Pancreas (tissue), 10 donors: Measurements from ENCODE around the gene ARMC10. TPM values are rescaled to one million over a fixed set of nuclear protein-coding genes. Genes with fewer than 3 reads are reported as not detected.

Experiments used
- ATAC-seq, 4 donors: fragments of 200-7000 bp; cut with Tn5 transposase; one replicate each; pipeline versions ENCODE4 v1.8.0 to v1.9.1; 2020; ENCODE audit warnings: mild to moderate bottlenecking in 4 of 4, moderate library complexity in 4 of 4
- DNase-seq, 6 donors: peaks; one replicate each; pipeline ENCODE4 v3.0.0-alpha.2; 2020
- FAIRE-seq: peaks from 2 replicates; lab custom pipeline; 2012; peaks lifted over from hg19 to GRCh38; lab: Jason Lieb, UNC
- H3K27ac ChIP-seq, 4 donors: fragments of 200-600 bp; sonication (generic); 1 replicate in 3 of 4; 2 replicates in 1 of 4; pipeline versions ENCODE4 v1.5.0 to v1.8.0; 2020
- H3K27me3 ChIP-seq, 4 donors: fragments of 200-600 bp; one replicate each; pipeline ENCODE4 v1.8.0; 2021
- H3K36me3 ChIP-seq, 3 donors: fragments of 200-600 bp; sonication (generic) in 1 of 3; one replicate each; pipeline versions ENCODE4 v1.5.0 to v1.8.0; 2020 to 2021
- H3K4me1 ChIP-seq, 3 donors: fragments of 200-600 bp; one replicate each; pipeline ENCODE4 v1.8.0; 2021
- H3K4me3 ChIP-seq, 4 donors: fragments of 200-600 bp; sonication (generic) in 2 of 4; one replicate each; pipeline versions ENCODE4 v1.5.0 to v1.8.0; 2020 to 2021
- H3K9me3 ChIP-seq, 4 donors: fragments of 200-600 bp; one replicate each; pipeline ENCODE4 v1.8.0; 2021
- WGBS, 2 donors: extraction: QIAGEN DNeasy Blood & Tissue Kit; methylation state at CpG; one replicate each; pipeline ENCODE4 v1.1.7; 2013; 5-methylcytosine and 5-hydroxymethylcytosine counted together
- intact Hi-C, 3 donors: fragments of 100-400 bp; cut with DNase I; formaldehyde crosslinking; loops; one replicate each; pipeline versions ENCODE4 v1.11.1 to v1.14.2; 2022
- polyA plus RNA-seq, 2 donors: library from polyadenylated mRNA; stranded (reverse); fragments of 200-250 nt; gene quantifications; one replicate each; pipeline ENCODE4 v1.2.3, GENCODE V29; 2013
- total RNA-seq, 6 donors: library from RNA; stranded (reverse); fragmentation: NEBNext Ultra II Directional in 4 of 6; extraction: Animal tissue kit (Norgen Biotek cat#: 25700) in 4 of 6; gene quantifications; one replicate each; pipeline versions ENCODE4 v1.2.1 to v1.2.4, GENCODE V29; 2021 to 2023
- TF ChIP-seq, protein P1 (sequence below), 4 donors: fragments of 200-600 bp; sonication (generic) in 3 of 4; IDR thresholded peaks; one replicate each; pipeline versions ENCODE4 v1.5.0 to v1.8.0; 2021; ENCODE audit warnings: antibody characterized with exemption in 4 of 4
- donor health status: healthy with polysubstance abuse.
- donor health status: DM: no; HTN: no; CAD: no; lungs with moderate emphysema.
- donor health status: DM: no; HTN: no; CAD: no.
- donor health status: control.
- donor health status: control.
- donor health status: Bipolar disorder and iron deficiency.
- donor health status: DM: yes; HTN: yes; CAD: no.
- donor health status: DM: no; HTN: no; CAD: no.
- donor health status: DM: no; HTN: no; CAD: no.
- donor health status: DM: yes; HTN: yes; CAD: no.

ARMC10 gene
- total and polyA plus RNA-seq, 8 donors, result 11.5 to 27.0 (median 20.1) TPM

DNA sequence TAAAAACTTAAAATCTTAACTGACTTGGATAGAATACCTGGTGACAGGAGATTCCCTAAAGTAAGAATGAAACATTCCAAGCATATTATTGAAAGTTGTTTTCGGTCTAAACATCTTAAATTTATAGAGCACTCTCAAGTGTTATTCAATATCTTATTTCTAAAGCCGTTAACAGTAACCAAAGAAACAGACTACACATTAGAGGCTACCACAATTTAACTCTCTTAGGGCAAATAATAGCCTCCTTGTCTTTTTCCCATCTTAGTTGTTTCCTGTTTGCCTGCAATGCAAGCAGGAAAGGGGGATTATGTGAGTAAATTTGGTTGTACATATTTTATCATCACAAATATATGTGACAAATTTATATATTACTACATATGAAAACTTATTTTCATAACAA is 42.5 kb downstream of the ARMC10 start:
- H3K4me1 ChIP-seq, result peaks cover 0 to 8% (median 0%) of the 10 kb centered on the region in 3 donors
- FAIRE-seq (no peak), DNase-seq (no peak), ATAC-seq (no peak)
- no peak overlapping the region for H3K27ac ChIP-seq
- 96 to 99% methylated on average over 2 of the region's 2 CpGs for WGBS, 2 donors
- H3K36me3 ChIP-seq, result no peaks in the 10 kb centered on the region
- intact Hi-C loops, result no loop called here
- no peak overlapping the region for H3K4me3 ChIP-seq
- no peaks in the 10 kb centered on the region for H3K9me3 ChIP-seq
- H3K27me3 ChIP-seq, result no peaks in the 10 kb centered on the region
- TF ChIP-seq, protein P1, sequence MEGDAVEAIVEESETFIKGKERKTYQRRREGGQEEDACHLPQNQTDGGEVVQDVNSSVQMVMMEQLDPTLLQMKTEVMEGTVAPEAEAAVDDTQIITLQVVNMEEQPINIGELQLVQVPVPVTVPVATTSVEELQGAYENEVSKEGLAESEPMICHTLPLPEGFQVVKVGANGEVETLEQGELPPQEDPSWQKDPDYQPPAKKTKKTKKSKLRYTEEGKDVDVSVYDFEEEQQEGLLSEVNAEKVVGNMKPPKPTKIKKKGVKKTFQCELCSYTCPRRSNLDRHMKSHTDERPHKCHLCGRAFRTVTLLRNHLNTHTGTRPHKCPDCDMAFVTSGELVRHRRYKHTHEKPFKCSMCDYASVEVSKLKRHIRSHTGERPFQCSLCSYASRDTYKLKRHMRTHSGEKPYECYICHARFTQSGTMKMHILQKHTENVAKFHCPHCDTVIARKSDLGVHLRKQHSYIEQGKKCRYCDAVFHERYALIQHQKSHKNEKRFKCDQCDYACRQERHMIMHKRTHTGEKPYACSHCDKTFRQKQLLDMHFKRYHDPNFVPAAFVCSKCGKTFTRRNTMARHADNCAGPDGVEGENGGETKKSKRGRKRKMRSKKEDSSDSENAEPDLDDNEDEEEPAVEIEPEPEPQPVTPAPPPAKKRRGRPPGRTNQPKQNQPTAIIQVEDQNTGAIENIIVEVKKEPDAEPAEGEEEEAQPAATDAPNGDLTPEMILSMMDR (IDR thresholded peaks at IDR 0.05), result no peak

DNA sequence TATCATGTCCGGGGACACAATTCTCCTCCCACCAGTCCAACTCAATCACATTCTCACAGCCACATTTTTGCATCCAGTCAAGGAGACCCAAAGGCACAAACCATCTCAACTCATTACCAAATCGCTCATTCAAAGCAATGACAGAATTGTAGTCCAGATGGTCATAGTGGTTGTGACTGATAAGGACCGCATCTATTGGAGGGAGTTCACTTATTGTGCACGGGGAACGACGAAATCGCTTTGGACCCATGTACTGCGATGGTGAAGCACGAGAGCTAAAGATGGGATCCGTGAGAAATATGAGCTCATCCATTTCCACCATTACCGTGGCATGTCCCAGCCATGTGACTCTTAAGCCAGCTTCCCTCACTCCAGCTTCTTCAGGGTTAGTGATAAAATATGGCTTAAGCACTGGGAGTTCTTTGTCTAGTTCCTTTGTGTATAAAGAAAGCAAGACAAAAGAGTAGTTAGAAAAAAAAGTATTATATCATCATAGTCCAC is 44.9 kb downstream of the ARMC10 start:
- intact Hi-C loops, result no loop called here
- Histone ChIP-seq H3K9me3 (no peaks in the 10 kb centered on the region), H3K27me3 (no peaks in the 10 kb centered on the region), H3K4me3 (no peak overlapping the region), H3K27ac (no peak overlapping the region), H3K36me3 (no peaks in the 10 kb centered on the region), H3K4me1 (peaks cover 0 to 8% (median 0%) of the 10 kb centered on the region in 3 donors)
- no peak for FAIRE-seq
- ATAC-seq, result no peak
- no peak for DNase-seq
- TF ChIP-seq, protein P1 (IDR thresholded peaks at IDR 0.05), result no peak
- 97 to 98% methylated on average over 11 of the region's 11 CpGs for WGBS, 2 donors

DNA sequence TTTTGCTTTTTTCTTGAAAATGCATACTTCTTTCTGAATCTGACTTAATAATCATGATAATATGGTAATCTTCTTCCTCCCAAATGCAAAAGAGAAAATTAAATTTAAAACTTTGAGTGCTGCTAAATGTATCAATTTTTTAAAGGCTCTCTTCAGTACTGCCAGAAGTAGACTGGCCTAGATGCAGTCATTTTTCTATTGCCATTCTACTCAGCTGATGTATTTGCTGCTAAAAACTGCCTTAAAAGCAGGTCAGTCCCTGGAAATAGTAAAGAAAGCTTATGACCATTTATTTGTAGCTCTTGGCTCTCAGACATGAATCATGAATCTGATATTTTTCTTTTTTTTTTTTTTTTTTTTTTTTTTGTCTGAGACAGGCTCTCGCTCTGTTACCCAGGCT is 45.4 kb downstream of the ARMC10 start:
- no peaks in the 10 kb centered on the region for H3K36me3 ChIP-seq
- ATAC-seq (no peak), FAIRE-seq (no peak)

GRCh38 chr7:103121641-103122040 is 46.7 kb downstream of the ARMC10 start:
- Histone ChIP-seq H3K9me3 (no peaks in the 10 kb centered on the region), H3K36me3 (no peaks in the 10 kb centered on the region), H3K27ac (no peak overlapping the region), H3K4me1 (peaks cover 0 to 4% (median 0%) of the 10 kb centered on the region in 3 donors), H3K27me3 (no peaks in the 10 kb centered on the region), H3K4me3 (no peak overlapping the region)
- TF ChIP-seq, protein P1 (IDR thresholded peaks at IDR 0.05), result no peak
- DNase-seq (no peak), FAIRE-seq (no peak), ATAC-seq (no peak)
- intact Hi-C loops, result no loop called here

More for the DNA sequence above, 45.4 kb downstream of the ARMC10 start:
- Histone ChIP-seq H3K27ac (no peak overlapping the region), H3K4me1 (peaks cover 0 to 8% (median 0%) of the 10 kb centered on the region in 3 donors), H3K4me3 (no peak overlapping the region), H3K27me3 (no peaks in the 10 kb centered on the region), H3K9me3 (no peaks in the 10 kb centered on the region)
- intact Hi-C loops, result no loop called here
- TF ChIP-seq, protein P1 (IDR thresholded peaks at IDR 0.05), result no peak
- 95 to 100% methylated on average over 1 of the region's 1 CpG for WGBS, 2 donors
- DNase-seq, result no peak

- H3K36me3 ChIP-seq, result peaks cover 0 to 6% (median 4%) of the 10 kb centered on the region in 3 donors
These were observed 48.6 kb downstream of the ARMC10 start for GRCh38 chr7:103123529-103123928.

More at GRCh38 chr7:103123529-103123928, 48.6 kb downstream of the ARMC10 start:
- no peaks in the 10 kb centered on the region for H3K27me3 ChIP-seq
- DNase-seq, result no peak
- TF ChIP-seq, protein P1 (IDR thresholded peaks at IDR 0.05), result no peak
- H3K4me3 ChIP-seq, result no peak overlapping the region
- no peak for FAIRE-seq
- H3K4me1 ChIP-seq, result no peaks in the 10 kb centered on the region
- intact Hi-C loops, result no loop called here
- no peak overlapping the region for H3K27ac ChIP-seq
- H3K9me3 ChIP-seq, result no peaks in the 10 kb centered on the region
- no peak for ATAC-seq
- WGBS, 2 donors, result 61 to 64% methylated on average over 3 of the region's 3 CpGs
